WERI-Rb-1 (cell line): ENCODE data around the gene SAMD9.

Source experiments
- DNase-seq: peaks from one replicate; pipeline ENCODE4 v3.0.0-alpha.2; 2020
- H3K27ac ChIP-seq: fragments of 250-450 bp; sonication (Bioruptor Pico); 2 replicates; pipeline ENCODE4 v1.5.1; 2020; ENCODE audit warnings: mild to moderate bottlenecking, moderate library complexity
- H3K27me3 ChIP-seq: fragments of 250-450 bp; sonication (Bioruptor Pico); 2 replicates; pipeline ENCODE4 v1.5.1; 2021; ENCODE audit warnings: mild to moderate bottlenecking, low read depth, moderate library complexity; ENCODE audit not compliant: insufficient read depth, severe bottlenecking
- H3K36me3 ChIP-seq: fragments of 250-450 bp; sonication (Bioruptor Pico); 2 replicates; pipeline ENCODE4 v1.5.1; 2020; ENCODE audit warnings: mild to moderate bottlenecking, moderate library complexity
- H3K4me3 ChIP-seq: 2 replicates; pipeline ENCODE4 v1.5.1; 2011; ENCODE audit warnings: low read depth, mild to moderate bottlenecking, control low read depth, low read length
- H3K9me3 ChIP-seq: fragments of 250-450 bp; sonication (Bioruptor Pico); 2 replicates; pipeline ENCODE4 v1.5.1; 2021; ENCODE audit warnings: mild to moderate bottlenecking, moderate library complexity; ENCODE audit not compliant: severe bottlenecking
- CTCF ChIP-seq: IDR thresholded peaks from 2 replicates; pipeline ENCODE4 v1.5.1; 2011; ENCODE audit warnings: low read depth, mild to moderate bottlenecking, control low read depth, inconsistent platforms, low read length

The SAMD9 gene

GRCh38 chr7:93156884-93157283 is 39.1 kb upstream of the SAMD9 start:
- no peaks in the 10 kb centered on the region for H3K27me3 ChIP-seq
- no peak for DNase-seq
- no peak overlapping the region for H3K4me3 ChIP-seq
- no peak overlapping the region for H3K27ac ChIP-seq
- H3K36me3 ChIP-seq, result no peaks in the 10 kb centered on the region
- H3K9me3 ChIP-seq, result no peaks in the 10 kb centered on the region
- no peak for TF ChIP-seq CTCF

GRCh38 chr7:93150200-93150835 is 32.5 kb upstream of the SAMD9 start:
- Histone ChIP-seq H3K27ac (no peak overlapping the region), H3K36me3 (no peaks in the 10 kb centered on the region), H3K9me3 (no peaks in the 10 kb centered on the region), H3K27me3 (no peaks in the 10 kb centered on the region), H3K4me3 (no peak overlapping the region)
- no peak for TF ChIP-seq CTCF
- DNase-seq, result no peak

GRCh38 chr7:93148727-93149126 is 30.9 kb upstream of the SAMD9 start:
- Histone ChIP-seq H3K27me3 (no peaks in the 10 kb centered on the region), H3K27ac (no peak overlapping the region), H3K4me3 (no peak overlapping the region), H3K36me3 (no peaks in the 10 kb centered on the region), H3K9me3 (no peaks in the 10 kb centered on the region)
- TF ChIP-seq CTCF, result no peak
- no peak for DNase-seq

GRCh38 chr7:93148144-93148543 is 30.4 kb upstream of the SAMD9 start, which contains the start of gene SAMD9L:
Gene SAMD9L (minus strand): TSS chr7:93148385. CDS start chr7:93135971, 12,414 bp downstream.
- DNase-seq, result no peak
- no peak within 1 kb of the TSS for H3K4me3 ChIP-seq
- no peaks in the 10 kb centered on the region for H3K36me3 ChIP-seq
- no peak within 1 kb of the TSS for H3K27ac ChIP-seq
- TF ChIP-seq CTCF, result no peak
- H3K9me3 ChIP-seq, result no peaks in the 10 kb centered on the region
- H3K27me3 ChIP-seq, result no peaks in the 10 kb centered on the region

- Histone ChIP-seq H3K27ac (no peak overlapping the region), H3K4me3 (no peak overlapping the region), H3K9me3 (no peaks in the 10 kb centered on the region), H3K27me3 (no peaks in the 10 kb centered on the region), H3K36me3 (no peaks in the 10 kb centered on the region)
- no peak for DNase-seq
- no peak for TF ChIP-seq CTCF
Observed at GRCh38 chr7:93147363-93147762, 29.6 kb upstream of the SAMD9 start.
